T47D (cell line): Measurements from ENCODE around the gene OCRL.
"Not testable (repeated sequence)": the region's sequence is repeated elsewhere in the genome, so short reads cannot be mapped to it uniquely, and the experiment has no call there.

Source experiments
- DNase-seq, 2 experiments: peaks; one replicate each; pipeline versions ENCODE4 v3.0.0 to v3.0.0-alpha.2; 2011 to 2012; ENCODE audit warnings: low read depth in 1 of 2, low spot score in 1 of 2
- JUND ChIP-seq: IDR thresholded peaks from 2 replicates; pipeline ENCODE4 v1.6.1; 2012; ENCODE audit warnings: low read depth
- in situ Hi-C: cut with HindIII; loops from 2 replicates; pipeline ENCODE4 v1.10.0; 2016; ENCODE audit warnings: low sequenced_read_pairs, low pct_unique_long_range_greater_than_20kb

OCRL gene

DNA sequence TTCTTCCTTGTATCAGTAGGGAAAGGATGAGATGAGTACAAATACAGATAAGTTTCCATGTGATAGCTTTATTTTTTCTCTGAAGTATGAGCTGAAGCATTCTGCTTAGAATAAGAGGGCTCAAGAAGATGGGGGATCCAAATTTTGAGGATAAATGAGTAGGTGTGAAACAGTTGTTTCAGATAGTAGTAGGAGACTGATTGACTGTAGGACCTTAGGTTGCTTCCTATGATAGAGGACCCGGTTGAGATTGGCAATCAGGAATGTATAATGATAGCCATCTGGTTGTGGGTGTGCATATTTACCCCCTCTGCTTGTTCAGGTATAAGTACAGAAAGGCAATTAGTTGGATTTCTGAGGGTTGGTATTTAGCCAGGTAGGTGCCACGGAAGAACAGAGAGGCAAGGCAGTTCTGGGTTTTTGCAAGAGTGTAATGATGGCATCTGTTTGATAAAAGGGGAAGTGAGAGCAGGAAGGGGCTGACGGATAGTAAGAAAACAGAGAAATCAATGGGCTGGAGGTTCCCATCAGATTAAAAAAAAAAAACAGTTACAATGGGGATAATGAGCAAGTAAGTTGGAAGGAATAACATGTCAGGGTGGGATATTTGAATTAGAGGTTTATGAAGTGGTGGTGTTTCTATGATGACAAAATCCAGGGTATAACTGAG is 13.7 kb downstream of the OCRL start:
- in situ Hi-C loops, result no loop called here
- DNase-seq, result no peak
- no peak for TF ChIP-seq JUND

DNA sequence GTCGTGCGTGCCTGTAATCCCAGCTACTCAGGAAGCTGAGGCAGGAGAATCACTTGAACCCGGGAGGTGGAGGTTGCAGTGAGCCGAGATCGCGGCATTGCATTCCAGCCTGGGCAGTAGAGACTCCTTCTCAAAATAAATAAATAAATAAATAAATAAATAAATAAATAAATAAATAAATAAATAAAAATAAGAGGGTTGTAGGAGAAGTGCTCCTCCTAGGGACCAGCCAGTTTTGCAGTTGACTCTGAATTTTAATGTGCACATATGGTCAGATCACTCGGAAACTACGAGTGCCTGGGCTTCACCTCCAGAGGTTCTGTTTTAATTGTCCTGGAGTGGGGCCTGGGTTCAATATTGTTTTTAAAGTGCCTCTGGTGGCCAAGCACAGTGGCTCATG is 14.8 kb downstream of the OCRL start:
- DNase-seq, in situ Hi-C loops: not testable (repeated sequence)

DNA sequence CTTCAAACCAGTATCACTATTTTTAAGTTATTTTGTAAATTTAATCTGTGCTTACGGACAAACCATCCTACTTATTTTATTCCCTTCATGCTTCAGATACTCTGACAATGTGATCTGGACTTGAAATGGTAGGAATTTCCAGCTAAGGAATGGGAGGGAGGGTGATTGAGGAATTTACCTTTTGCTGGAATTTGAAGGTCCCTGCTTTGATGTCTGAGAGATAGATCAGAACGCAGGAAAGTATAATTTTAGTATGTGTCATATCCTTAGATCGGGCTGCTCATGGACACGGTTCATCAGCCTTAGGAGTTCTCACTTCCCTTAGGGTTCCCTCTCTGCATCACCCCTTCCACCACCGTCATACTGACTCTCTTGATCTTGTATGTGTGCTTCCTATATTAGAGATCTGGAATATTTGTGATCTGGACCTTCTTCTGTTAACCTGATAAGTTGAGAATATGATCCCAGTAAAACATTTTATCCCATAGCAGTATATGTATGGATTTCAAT is 16.8 kb downstream of the OCRL start:
- no peak for TF ChIP-seq JUND
- in situ Hi-C loops, result no loop called here
- no peak for DNase-seq

GRCh38 chrX:129557844-129558480 is 17.9 kb downstream of the OCRL start:
- in situ Hi-C loops, result no loop called here
- no peak for TF ChIP-seq JUND
- no peak for DNase-seq

DNA sequence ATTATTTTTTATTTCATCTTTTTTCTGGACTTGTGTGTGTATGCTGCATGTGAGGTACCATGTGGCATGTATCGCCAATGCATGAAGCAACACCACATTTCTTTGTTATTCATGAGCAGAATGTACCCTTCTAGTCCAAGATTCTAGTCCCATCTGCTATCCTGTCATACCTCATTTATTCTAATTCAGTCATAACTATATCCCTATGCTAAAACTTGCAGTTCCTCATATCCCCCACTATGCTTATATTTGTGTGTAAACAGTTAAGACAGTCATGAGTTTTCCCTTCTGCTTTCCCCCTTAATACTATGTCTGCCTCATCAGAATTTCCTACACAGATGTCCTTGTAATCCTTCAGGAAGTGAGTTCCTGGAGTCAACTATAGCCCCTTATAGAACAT is 19.7 kb downstream of the OCRL start:
- no peak for TF ChIP-seq JUND
- in situ Hi-C loops, result no loop called here
- DNase-seq, result no peak

GRCh38 chrX:129561453-129561852 is 21.4 kb downstream of the OCRL start:
- TF ChIP-seq JUND, result no peak
- DNase-seq, result no peak
- in situ Hi-C loops, result no loop called here

GRCh38 chrX:129564345-129564744 is 24.3 kb downstream of the OCRL start:
- in situ Hi-C loops, DNase-seq: not testable (repeated sequence)

- in situ Hi-C loops, result no loop called here
- DNase-seq, result peak in 1 of 2 experiments; percentile 26
- TF ChIP-seq JUND, result no peak
Observed at GRCh38 chrX:129565046-129565650, 25.1 kb downstream of the OCRL start.

- in situ Hi-C loops, result no loop called here
- DNase-seq, result no peak
- no peak for TF ChIP-seq JUND
Observed at GRCh38 chrX:129566073-129566472, 26.0 kb downstream of the OCRL start.

- in situ Hi-C loops, result no loop called here
- DNase-seq, result no peak
- no peak for TF ChIP-seq JUND
Observed at GRCh38 chrX:129568349-129568748, 28.3 kb downstream of the OCRL start.

DNA sequence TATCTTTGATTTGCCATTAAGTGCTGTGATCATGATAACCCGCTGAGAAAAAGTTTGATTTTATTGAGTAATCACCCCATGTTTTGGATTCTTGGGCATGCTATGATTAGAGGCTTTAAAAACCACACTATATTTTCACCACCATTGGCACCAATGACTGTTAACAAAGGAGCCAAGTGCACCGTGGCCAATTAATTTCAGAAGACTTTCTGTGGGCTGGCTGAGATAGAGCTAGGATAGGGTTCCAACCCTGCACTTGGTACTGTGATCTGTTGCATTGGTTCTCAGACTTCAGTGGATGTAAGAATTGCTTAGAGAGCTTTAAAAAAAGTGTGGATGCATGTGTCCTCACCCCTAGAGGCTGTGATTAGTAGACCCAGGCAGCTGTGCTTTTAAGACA is 32.4 kb downstream of the OCRL start:
- in situ Hi-C loops, result no loop called here
- no peak for TF ChIP-seq JUND
- DNase-seq, result no peak

DNA sequence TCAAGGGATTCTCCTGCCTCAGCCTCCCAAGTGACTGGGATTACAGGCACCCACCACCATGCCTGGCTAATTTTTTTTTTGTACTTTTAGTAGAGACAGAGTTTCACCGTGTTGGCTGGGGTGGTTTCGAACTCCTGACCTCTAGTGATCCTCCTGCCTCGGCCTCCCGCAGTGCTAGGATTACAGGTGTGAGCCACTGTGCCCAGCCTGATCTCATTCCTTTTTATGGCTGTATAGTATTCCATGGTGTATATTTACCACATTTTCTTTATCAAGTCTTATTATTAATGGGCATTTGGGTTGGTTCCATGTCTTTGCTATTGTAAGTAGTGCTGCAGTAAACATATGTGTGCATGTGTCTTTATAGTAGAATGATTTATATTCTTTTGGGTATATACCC is 33.6 kb downstream of the OCRL start:
- in situ Hi-C loops, DNase-seq: not testable (repeated sequence)

GRCh38 chrX:129574214-129574613 is 34.2 kb downstream of the OCRL start:
- no peak for DNase-seq
- no peak for TF ChIP-seq JUND
- in situ Hi-C loops, result no loop called here
